ENCODE results near the gene ECPAS.

- TF ChIP-seq GABPB1 (CRISPR knock-in tag; IDR thresholded peaks at IDR 0.05) (no peak), CTCF (IDR thresholded peaks at IDR 0.05) (no peak), ARID4B (CRISPR knock-in tag; IDR thresholded peaks at IDR 0.05; ENCODE audit: borderline replicate concordance) (no peak), FOXJ3 (CRISPR knock-in tag; IDR thresholded peaks at IDR 0.05; ENCODE audit: borderline replicate concordance) (no peak), SP1 (CRISPR knock-in tag; conservative IDR thresholded peaks at IDR 0.05) (no peak), GTF2I (CRISPR knock-in tag; conservative IDR thresholded peaks at IDR 0.05) (no peak)
Observed at GRCh38 chr9:111320631-111321030, 163.6 kb downstream of the ECPAS start.

All from WTC11 (cell line).